ENCODE results near the gene ERCC2. TPM values are rescaled to one million over a fixed set of nuclear protein-coding genes. Genes with fewer than 3 reads are reported as not detected.
"Not testable (repeated sequence)": the region's sequence is repeated elsewhere in the genome, so short reads cannot be mapped to it uniquely, and the experiment has no call there.

The ERCC2 gene
- total and polyA plus RNA-seq, 2 of the 4 experiments (the other 2 are of a cell fraction), result 30.6 to 66.5 TPM

GRCh38 chr19:45336696-45337251 is 33.6 kb downstream of the ERCC2 start:
- H3K18ac ChIP-seq (ENCODE audit: low read depth, low read length), result no peak overlapping the region
- no peak overlapping the region for H3K14ac ChIP-seq (replicated peaks; ENCODE audit: low read depth, low read length)
- TF ChIP-seq RFX5 (IDR thresholded peaks at IDR 0.05; ENCODE audit: low read depth, low read length), result no peak
- H3K4ac ChIP-seq (ENCODE audit: low read depth, low read length), result no peak overlapping the region
- no peak overlapping the region for H2AK5ac ChIP-seq (ENCODE audit: low read depth, low read length)
- intact Hi-C loops (cut with micrococcal nuclease) (loop anchor here (5.0 kb wide), 1 partner anchor 84 kb away; the partner anchor contains the start of gene MARK4), dilution Hi-C loops (cut with HindIII; ENCODE audit: low sequenced_read_pairs, unreplicated experiment) (no loop called here), in situ Hi-C loops (cut with MboI; ENCODE audit: low sequenced_read_pairs) (no loop called here)
- no peak overlapping the region for H3K27ac ChIP-seq (ENCODE audit: insufficient read depth, low read length)
- H3K4me1 ChIP-seq (ENCODE audit: control insufficient read depth, insufficient read depth, low read length), result no peaks in the 10 kb centered on the region
- no peaks in the 10 kb centered on the region for H3K9me1 ChIP-seq (ENCODE audit: insufficient read depth, low read length)
- H2AK9ac ChIP-seq (replicated peaks; ENCODE audit: low read depth, low read length, poor library complexity), result peak overlapping the region; percentile 42
- H2BK5ac ChIP-seq (ENCODE audit: low read depth, low read length, poor library complexity, severe bottlenecking), result no peak overlapping the region
- H2AFZ ChIP-seq (replicated peaks; ENCODE audit: low read length, poor library complexity), result no peak overlapping the region
- WGBS, 2 experiments (ENCODE audit: extremely low coverage in 2 of 2, insufficient read length in 1 of 2), result 50% methylated on average over 2 of the region's 11 CpGs; no CpG with 5 or more reads in 1 of the 2 experiments
- H4K5ac ChIP-seq (ENCODE audit: low read depth, low read length), result no peak overlapping the region
- CTCF ChIA-PET, result no interaction called here
- no peak overlapping the region for H4K8ac ChIP-seq (ENCODE audit: low read depth in 2 of 2, low read length in 2 of 2)
- no peak overlapping the region for H3K4me3 ChIP-seq (ENCODE audit: insufficient read depth, low read depth, low read length)
- BruUV-seq (replicated peaks), result no TSS peak
- no peaks in the 10 kb centered on the region for H3K79me1 ChIP-seq (ENCODE audit: low read depth in 1 of 2, low read length in 2 of 2)
- POLR2A ChIA-PET (ENCODE audit: unreplicated experiment), result no interaction called here
- H4K91ac ChIP-seq (ENCODE audit: insufficient read depth, low read depth, low read length), result no peak overlapping the region
- H4K20me1 ChIP-seq (ENCODE audit: insufficient read depth, low read length), result no peaks in the 10 kb centered on the region
- no peak overlapping the region for H3K23ac ChIP-seq (ENCODE audit: low read depth, low read length)
- no peak for ATAC-seq (ENCODE audit: low read depth)
- DNase-seq, result no peak
- no peak overlapping the region for H2BK15ac ChIP-seq (ENCODE audit: low read depth, low read length)
- no peak overlapping the region for H3K9ac ChIP-seq (ENCODE audit: low read depth, low read length)
- H3K9me3 ChIP-seq (ENCODE audit: control insufficient read depth, insufficient read depth, low read length), result no peaks in the 10 kb centered on the region
- H3K36me3 ChIP-seq (ENCODE audit: control insufficient read depth, insufficient read depth, low read length), result no peaks in the 10 kb centered on the region
- H2BK120ac ChIP-seq (ENCODE audit: low read depth, low read length), result no peak overlapping the region
- H3K4me2 ChIP-seq (ENCODE audit: low read depth, low read length), result no peak overlapping the region
- no peak overlapping the region for H2BK20ac ChIP-seq (ENCODE audit: low read depth, low read length)
- H3K56ac ChIP-seq (ENCODE audit: extremely low read depth, insufficient read depth, low read length), result 0 out of 2 replicates have a peak overlapping the region, but pooled peaks have one; percentile 13
- peaks cover 13% of the 10 kb centered on the region for H3K27me3 ChIP-seq (ENCODE audit: control insufficient read depth, insufficient read depth, low read length)

GRCh38 chr19:45334881-45335280 is 35.5 kb downstream of the ERCC2 start:
- H3K4me1 ChIP-seq (ENCODE audit: control insufficient read depth, insufficient read depth, low read length); H2AK9ac ChIP-seq (replicated peaks; ENCODE audit: low read depth, low read length, poor library complexity); H4K5ac ChIP-seq (ENCODE audit: low read depth, low read length); H4K20me1 ChIP-seq (ENCODE audit: insufficient read depth, low read length); ATAC-seq (ENCODE audit: low read depth); H2AK5ac ChIP-seq (ENCODE audit: low read depth, low read length); H3K56ac ChIP-seq (ENCODE audit: extremely low read depth, insufficient read depth, low read length); H3K9ac ChIP-seq (ENCODE audit: low read depth, low read length); H3K79me1 ChIP-seq (ENCODE audit: low read depth in 1 of 2, low read length in 2 of 2); H3K9me1 ChIP-seq (ENCODE audit: insufficient read depth, low read length); H3K27me3 ChIP-seq (ENCODE audit: control insufficient read depth, insufficient read depth, low read length); H3K9me3 ChIP-seq (ENCODE audit: control insufficient read depth, insufficient read depth, low read length); H3K4ac ChIP-seq (ENCODE audit: low read depth, low read length); H3K27ac ChIP-seq (ENCODE audit: insufficient read depth, low read length); POLR2A ChIA-PET (ENCODE audit: unreplicated experiment); in situ Hi-C loops (cut with MboI; ENCODE audit: low sequenced_read_pairs); H4K8ac ChIP-seq (ENCODE audit: low read depth in 2 of 2, low read length in 2 of 2); DNase-seq; H3K18ac ChIP-seq (ENCODE audit: low read depth, low read length); H2BK15ac ChIP-seq (ENCODE audit: low read depth, low read length); H2BK120ac ChIP-seq (ENCODE audit: low read depth, low read length); BruUV-seq (replicated peaks); H2AFZ ChIP-seq (replicated peaks; ENCODE audit: low read length, poor library complexity); H3K14ac ChIP-seq (replicated peaks; ENCODE audit: low read depth, low read length); CTCF ChIA-PET; H2BK5ac ChIP-seq (ENCODE audit: low read depth, low read length, poor library complexity, severe bottlenecking); H2BK20ac ChIP-seq (ENCODE audit: low read depth, low read length); H3K23ac ChIP-seq (ENCODE audit: low read depth, low read length); H3K4me3 ChIP-seq (ENCODE audit: insufficient read depth, low read depth, low read length); dilution Hi-C loops (cut with HindIII; ENCODE audit: low sequenced_read_pairs, unreplicated experiment); H4K91ac ChIP-seq (ENCODE audit: insufficient read depth, low read depth, low read length); H3K36me3 ChIP-seq (ENCODE audit: control insufficient read depth, insufficient read depth, low read length); H3K4me2 ChIP-seq (ENCODE audit: low read depth, low read length): not testable (repeated sequence)
- intact Hi-C loops (cut with micrococcal nuclease), result loop anchor here (5.0 kb wide), 1 partner anchor 83 kb away; the partner anchor contains the start of gene MARK4
- WGBS, 2 experiments (ENCODE audit: extremely low coverage in 2 of 2, insufficient read length in 1 of 2), result 80% methylated on average over 1 of the region's 4 CpGs; no CpG with 5 or more reads in 1 of the 2 experiments

Measured in IMR-90 (cell line).